IPS-18a (cell line): ENCODE results near the gene TKT.

Experiments used
- H3K27ac ChIP-seq: one replicate; pipeline ENCODE4 v1.5.1; 2013; ENCODE audit warnings: low read length
- H3K27me3 ChIP-seq: one replicate; pipeline ENCODE4 v1.6.1; 2013; ENCODE audit warnings: mild to moderate bottlenecking, low read length; ENCODE audit not compliant: control insufficient read depth, insufficient read depth
- H3K36me3 ChIP-seq: one replicate; pipeline ENCODE4 v1.6.1; 2013; ENCODE audit warnings: low read depth, low read length; ENCODE audit not compliant: control insufficient read depth
- H3K4me1 ChIP-seq: one replicate; pipeline ENCODE4 v1.6.1; 2013; ENCODE audit warnings: low read depth, low read length; ENCODE audit not compliant: control insufficient read depth
- H3K4me3 ChIP-seq: one replicate; pipeline ENCODE4 v1.5.1; 2013; ENCODE audit warnings: low read length
- H3K9ac ChIP-seq: one replicate; pipeline ENCODE4 v1.6.1; 2013; ENCODE audit warnings: mild to moderate bottlenecking, low read length, moderate library complexity
- H3K9me3 ChIP-seq: one replicate; pipeline ENCODE4 v1.6.1; 2013; ENCODE audit warnings: low read depth, low read length; ENCODE audit not compliant: control insufficient read depth

The TKT gene

DNA sequence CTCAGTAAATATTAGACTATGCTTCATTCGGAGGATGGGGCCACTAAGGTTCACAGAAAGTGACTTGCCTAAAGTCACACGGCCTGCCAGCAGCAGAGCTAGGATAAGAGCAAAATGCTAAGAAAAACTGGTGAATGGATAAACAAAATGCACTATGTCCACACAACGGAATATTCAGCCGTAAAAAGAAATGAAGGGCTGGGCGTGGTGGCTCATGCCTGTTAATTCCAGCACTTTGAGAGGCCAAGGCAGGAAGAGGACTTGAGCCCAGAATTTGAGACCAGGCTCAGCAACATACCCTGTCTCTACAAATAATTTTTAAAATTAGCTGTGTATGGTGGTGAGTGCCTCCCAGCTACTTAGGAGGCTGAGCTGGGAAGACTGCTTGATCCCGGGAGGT is 7.7 kb downstream of the TKT start:
- Histone ChIP-seq H3K27ac (no peak overlapping the region), H3K4me3 (no peak overlapping the region), H3K27me3 (no peaks in the 10 kb centered on the region), H3K4me1 (peaks cover 27% of the 10 kb centered on the region), H3K9ac (no peak overlapping the region), H3K9me3 (no peaks in the 10 kb centered on the region), H3K36me3 (peaks cover 8% of the 10 kb centered on the region)

DNA sequence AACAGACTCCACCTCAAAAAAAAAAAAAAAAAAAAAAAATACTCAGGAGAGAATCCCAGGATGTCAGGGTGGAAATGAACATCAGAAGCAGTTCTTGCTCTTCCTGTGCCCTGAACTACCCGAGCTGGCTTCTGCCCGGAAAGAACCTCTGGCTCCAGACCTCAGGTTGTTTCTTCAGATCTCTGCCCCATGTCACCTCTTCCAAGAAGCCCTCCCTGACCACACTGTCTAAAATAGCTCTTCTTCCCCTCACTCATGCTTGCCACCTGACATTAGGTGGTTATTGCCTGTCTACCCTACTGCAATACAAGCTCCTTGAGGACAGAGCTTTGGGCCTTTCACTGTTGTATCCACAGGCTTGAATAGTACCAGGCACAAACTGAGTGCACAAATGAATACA is 8.2 kb downstream of the TKT start:
- no peak overlapping the region for H3K27ac ChIP-seq
- no peak overlapping the region for H3K4me3 ChIP-seq
- peaks cover 28% of the 10 kb centered on the region for H3K4me1 ChIP-seq
- no peaks in the 10 kb centered on the region for H3K9me3 ChIP-seq
- H3K36me3 ChIP-seq = peaks cover 9% of the 10 kb centered on the region
- no peaks in the 10 kb centered on the region for H3K27me3 ChIP-seq
- H3K9ac ChIP-seq = no peak overlapping the region

DNA sequence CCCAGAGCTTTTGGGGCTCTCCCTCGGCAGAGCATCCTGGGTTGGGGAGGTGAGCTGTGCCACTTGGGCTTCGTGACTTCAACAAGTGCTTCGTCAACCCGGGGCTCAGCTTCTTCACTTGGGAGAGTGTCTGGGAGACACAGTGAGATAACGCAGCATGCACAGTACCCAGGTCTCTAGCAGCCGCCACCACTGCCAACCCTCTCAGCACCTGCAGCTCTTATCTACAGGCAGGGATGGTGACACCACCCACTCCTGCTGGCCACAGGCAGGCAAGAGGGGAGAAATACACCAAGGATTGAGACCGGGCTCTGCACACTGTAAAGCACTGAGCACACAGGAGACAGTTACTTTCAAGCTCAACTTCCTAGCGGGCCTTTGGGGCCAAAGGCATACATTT is 11.6 kb downstream of the TKT start:
- H3K9me3 ChIP-seq = no peaks in the 10 kb centered on the region
- H3K9ac ChIP-seq = no peak overlapping the region
- no peaks in the 10 kb centered on the region for H3K27me3 ChIP-seq
- H3K4me1 ChIP-seq = peaks cover 12% of the 10 kb centered on the region
- no peak overlapping the region for H3K27ac ChIP-seq
- H3K36me3 ChIP-seq = peaks cover 39% of the 10 kb centered on the region
- no peak overlapping the region for H3K4me3 ChIP-seq

DNA sequence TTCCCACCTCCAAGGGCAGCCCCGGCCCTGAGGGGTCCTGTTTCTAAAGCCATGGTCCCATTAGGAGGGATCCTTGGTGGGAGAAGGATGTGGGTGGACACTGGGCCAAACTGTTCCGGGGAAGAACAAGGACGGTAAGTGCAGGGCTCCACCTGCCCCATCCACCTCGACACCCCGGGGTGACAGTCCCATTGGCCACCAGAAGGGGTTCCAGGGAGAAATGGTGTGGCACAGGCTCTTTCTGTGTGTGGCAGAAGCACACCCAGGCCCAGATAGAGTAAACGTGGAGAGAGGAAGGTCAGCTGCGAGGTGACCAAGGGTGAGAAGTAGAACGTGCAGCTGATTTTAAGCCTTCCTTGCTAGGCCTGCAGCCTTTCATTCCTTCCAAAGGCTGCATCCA is 12.0 kb downstream of the TKT start:
- Histone ChIP-seq H3K27ac (no peak overlapping the region), H3K4me3 (no peak overlapping the region), H3K9me3 (no peaks in the 10 kb centered on the region), H3K27me3 (no peaks in the 10 kb centered on the region), H3K9ac (no peak overlapping the region), H3K36me3 (peaks cover 43% of the 10 kb centered on the region), H3K4me1 (peaks cover 12% of the 10 kb centered on the region)

DNA sequence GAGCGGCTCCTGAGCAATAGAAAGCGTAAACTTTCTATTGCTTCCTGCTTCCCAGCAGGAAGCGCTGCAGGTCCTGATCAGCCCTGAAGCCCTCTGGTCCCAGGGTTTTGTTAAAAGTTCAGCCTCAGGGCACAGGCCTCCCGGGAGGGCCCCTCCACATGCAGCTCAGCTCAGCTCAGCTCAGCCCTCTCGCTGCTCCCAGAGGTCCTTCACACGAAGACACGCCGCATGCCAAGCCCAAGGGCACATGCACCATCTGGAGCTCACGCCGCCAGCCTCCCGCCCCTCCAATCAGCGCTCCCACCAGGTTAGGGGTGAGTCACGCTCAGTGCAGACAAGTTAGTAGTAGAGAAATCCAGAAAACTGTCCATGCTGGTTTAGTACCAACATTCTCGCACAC is 12.7 kb downstream of the TKT start:
- Histone ChIP-seq H3K27ac (no peak overlapping the region), H3K36me3 (peaks cover 49% of the 10 kb centered on the region)

DNA sequence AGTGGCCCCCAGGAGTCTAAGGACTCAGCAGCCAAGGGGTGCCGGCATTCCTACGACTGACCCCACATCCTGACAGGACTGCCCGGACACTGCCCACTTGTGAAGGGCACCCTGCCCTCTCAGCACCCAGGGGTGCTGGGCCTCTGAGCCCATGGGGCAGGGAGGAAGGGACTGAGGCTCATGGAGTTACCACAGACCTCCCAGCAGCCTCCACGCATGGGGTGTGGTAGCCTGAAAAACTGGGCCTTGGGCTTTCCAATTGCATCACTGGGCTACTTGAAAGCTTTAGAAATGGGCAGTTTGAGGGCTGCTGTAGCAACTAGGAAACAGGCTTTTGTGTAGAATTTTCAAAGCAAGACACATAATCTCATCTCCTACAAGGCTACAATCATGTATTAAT is 13.2 kb downstream of the TKT start:
- H3K27me3 ChIP-seq = no peaks in the 10 kb centered on the region
- H3K36me3 ChIP-seq = peaks cover 53% of the 10 kb centered on the region
- no peak overlapping the region for H3K27ac ChIP-seq
- no peak overlapping the region for H3K4me3 ChIP-seq
- no peaks in the 10 kb centered on the region for H3K9me3 ChIP-seq
- H3K9ac ChIP-seq = no peak overlapping the region
- peaks cover 12% of the 10 kb centered on the region for H3K4me1 ChIP-seq

More for the DNA sequence above, 12.7 kb downstream of the TKT start:
- Histone ChIP-seq H3K4me1 (peaks cover 12% of the 10 kb centered on the region), H3K4me3 (no peak overlapping the region), H3K9ac (no peak overlapping the region), H3K27me3 (no peaks in the 10 kb centered on the region), H3K9me3 (no peaks in the 10 kb centered on the region)

DNA sequence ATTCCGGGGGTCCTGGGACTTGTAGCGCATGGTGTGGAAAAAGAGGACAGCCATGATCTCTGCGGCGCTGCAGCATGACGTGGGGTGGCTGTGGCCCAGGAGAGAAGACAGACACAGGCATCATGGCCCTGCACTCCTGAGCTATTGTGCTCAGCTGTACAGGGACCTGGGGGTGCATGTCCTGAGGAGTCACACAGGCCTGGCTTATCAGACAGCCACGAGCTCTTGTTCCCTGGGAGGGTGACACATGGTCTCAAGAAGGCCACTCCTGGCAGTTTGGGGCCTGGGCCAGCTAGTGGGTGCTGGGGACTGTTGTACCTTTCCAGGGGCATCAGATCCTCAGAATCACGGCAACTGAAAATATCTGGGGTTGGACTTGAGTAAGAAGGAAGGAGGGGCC is 13.7 kb downstream of the TKT start:
- H3K9me3 ChIP-seq = no peaks in the 10 kb centered on the region
- no peak overlapping the region for H3K4me3 ChIP-seq
- peaks cover 12% of the 10 kb centered on the region for H3K4me1 ChIP-seq
- peaks cover 57% of the 10 kb centered on the region for H3K36me3 ChIP-seq
- no peak overlapping the region for H3K9ac ChIP-seq
- no peak overlapping the region for H3K27ac ChIP-seq
- H3K27me3 ChIP-seq = no peaks in the 10 kb centered on the region

DNA sequence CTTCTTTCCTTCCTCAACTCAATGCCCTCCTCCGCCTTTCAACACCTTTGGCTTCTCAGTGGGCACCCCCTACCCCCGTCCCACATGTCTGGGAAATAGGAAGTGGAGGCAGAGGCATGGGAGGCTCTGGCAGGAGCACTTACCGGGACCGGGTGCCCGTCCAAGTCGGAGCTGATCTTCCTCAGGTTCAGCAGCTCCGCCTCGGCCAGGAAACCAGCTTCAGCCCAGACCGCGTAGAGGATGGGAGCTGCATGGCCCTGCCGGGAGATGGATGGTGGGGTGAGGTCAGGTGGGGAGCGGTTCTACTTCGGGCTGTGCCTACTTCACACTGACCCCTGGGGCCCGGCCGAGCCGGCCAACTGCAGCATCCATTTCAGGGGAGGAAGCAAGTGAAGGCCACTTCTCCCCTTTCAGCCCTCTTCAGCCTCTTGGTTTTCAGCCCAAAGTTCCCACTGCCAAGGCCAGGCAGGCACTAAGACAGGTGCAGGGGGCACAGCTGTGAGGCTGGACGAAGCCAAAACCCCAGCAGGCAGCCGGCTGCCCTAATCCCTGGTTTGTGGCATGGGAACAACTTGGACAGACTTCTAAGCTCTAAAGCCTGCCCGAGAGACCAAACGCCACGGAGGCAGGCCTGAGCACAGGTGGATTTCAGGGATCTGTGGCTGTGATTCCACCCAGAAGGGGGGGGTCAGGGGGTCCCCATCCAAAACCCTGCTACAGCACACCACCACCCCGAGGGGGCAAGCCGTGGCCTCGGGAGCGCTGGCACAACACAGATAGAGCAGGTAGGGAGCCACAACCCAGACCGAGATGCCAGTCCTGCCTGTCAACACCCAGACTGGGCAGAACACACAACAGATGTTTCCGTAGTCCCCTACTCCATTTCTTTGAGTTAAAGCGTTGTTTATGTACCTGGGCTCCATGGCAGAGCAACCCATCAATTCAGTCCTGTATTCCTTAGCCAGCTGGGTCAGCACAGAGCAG is 14.5 kb downstream of the TKT start:
- H3K27me3 ChIP-seq = no peaks in the 10 kb centered on the region
- H3K9me3 ChIP-seq = no peaks in the 10 kb centered on the region
- no peak overlapping the region for H3K4me3 ChIP-seq
- H3K4me1 ChIP-seq = peaks cover 12% of the 10 kb centered on the region
- no peak overlapping the region for H3K27ac ChIP-seq
- peaks cover 62% of the 10 kb centered on the region for H3K36me3 ChIP-seq
- no peak overlapping the region for H3K9ac ChIP-seq

DNA sequence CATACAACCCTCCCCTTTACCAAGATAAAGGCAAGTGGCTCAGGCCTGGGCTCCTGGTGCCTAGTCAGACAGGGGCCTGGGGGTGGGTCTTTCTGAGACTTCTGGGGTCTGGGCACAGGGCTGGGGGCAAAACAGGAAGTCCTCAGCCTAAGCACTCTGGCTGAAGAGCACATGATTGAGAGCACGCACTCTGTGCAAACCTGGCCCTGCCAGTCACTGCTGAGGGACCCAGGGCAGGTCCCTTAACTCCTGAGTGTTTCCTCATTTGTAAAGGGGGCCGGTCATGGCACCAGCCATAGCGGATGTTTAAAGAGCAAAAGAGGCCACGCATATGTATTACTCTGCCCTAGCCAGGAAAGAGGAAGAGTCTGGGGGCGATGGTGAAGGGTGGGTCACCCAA is 16.0 kb downstream of the TKT start:
- Histone ChIP-seq H3K36me3 (peaks cover 73% of the 10 kb centered on the region), H3K27me3 (no peaks in the 10 kb centered on the region), H3K9me3 (no peaks in the 10 kb centered on the region), H3K4me3 (no peak overlapping the region), H3K9ac (no peak overlapping the region), H3K4me1 (peaks cover 12% of the 10 kb centered on the region), H3K27ac (no peak overlapping the region)

DNA sequence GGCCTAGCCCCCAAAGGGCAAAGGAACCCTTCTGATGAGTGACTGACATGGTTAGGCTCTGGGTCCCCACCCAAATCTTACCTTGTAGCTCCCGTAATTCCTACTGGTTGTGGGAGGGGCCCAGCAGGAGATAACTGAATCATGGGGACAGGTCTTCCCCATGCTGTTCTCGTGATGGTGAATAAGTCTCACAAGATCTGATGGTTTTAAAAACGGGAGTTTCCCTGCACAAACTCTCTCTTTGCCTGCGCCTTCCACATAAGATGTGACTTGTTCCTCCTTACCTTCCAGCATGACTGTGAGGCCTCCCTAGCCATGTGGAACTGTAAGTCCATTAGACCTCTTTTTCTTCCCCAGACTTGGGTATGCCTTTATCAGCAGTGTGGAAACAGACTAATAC is 16.9 kb downstream of the TKT start:
- Histone ChIP-seq H3K36me3 (peaks cover 78% of the 10 kb centered on the region), H3K9ac (no peak overlapping the region), H3K27ac (no peak overlapping the region), H3K27me3 (no peaks in the 10 kb centered on the region), H3K9me3 (no peaks in the 10 kb centered on the region), H3K4me3 (no peak overlapping the region), H3K4me1 (peaks cover 8% of the 10 kb centered on the region)

DNA sequence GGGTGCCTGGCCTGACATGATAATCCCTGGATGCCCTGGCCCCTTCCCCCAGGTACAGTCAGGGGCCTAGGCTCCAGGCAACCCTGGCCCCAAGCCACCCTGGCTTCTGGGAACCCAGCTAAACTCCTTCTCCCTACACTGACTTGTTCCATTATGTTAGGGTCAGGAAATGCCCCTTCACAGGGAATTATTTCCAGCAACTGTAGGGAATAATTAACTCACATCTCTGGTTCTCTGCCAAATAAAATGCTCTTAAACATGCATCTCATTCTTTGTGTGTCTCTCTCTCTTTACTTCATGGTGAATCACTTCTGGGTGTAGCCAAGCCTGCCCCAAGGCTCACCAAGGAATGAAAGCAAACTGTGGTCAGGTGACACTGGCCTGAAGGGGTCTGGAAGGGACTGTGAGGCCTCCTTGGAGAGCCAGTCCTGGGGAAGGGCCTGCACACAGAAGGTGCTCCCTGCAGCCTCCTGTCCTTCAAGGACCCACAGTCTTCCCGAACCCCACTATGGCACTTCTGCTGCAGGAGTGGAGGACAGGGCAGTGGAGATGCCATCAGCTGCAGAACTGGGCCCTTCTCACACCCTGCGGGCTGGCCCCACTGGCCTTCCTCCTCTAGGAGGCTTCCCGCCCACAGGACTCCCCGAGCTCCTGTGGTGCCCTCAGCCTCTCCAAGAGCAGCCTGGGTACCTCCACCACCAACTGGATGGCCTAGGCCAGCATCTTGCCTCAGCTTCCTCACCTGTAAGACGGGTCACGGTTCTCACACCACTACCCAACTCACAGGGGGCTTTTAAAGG is 17.6 kb downstream of the TKT start:
- Histone ChIP-seq H3K9me3 (no peaks in the 10 kb centered on the region), H3K4me3 (no peak overlapping the region), H3K4me1 (peaks cover 2% of the 10 kb centered on the region), H3K27ac (no peak overlapping the region), H3K36me3 (peaks cover 84% of the 10 kb centered on the region), H3K9ac (no peak overlapping the region), H3K27me3 (no peaks in the 10 kb centered on the region)
